IMR-90 (cell line): ENCODE measurements around the gene GYS1. TPM values are rescaled to one million over a fixed set of nuclear protein-coding genes. Genes with fewer than 3 reads are reported as not detected.
"Not testable (repeated sequence)": the region's sequence is repeated elsewhere in the genome, so short reads cannot be mapped to it uniquely, and the experiment has no call there.

Experiments used
- ATAC-seq: fragments of 200-7000 bp; cut with Tn5 transposase; 2 replicates; pipeline ENCODE4 v1.9.1; 2020; ENCODE audit warnings: low read depth, mild to moderate bottlenecking, moderate library complexity
- BruUV-seq: library from RNA; stranded (reverse); fragments of 400-500 nt; replicated peaks from 2 replicates; lab custom pipeline; 2021; lab: Mats Ljungman, UMichigan
- CTCF ChIA-PET: fragments of 300-600 bp; formaldehyde crosslinking; extraction: SDS; loops from one replicate; lab custom pipeline; 2021; ENCODE audit warnings: antibody characterized with exemption; lab: Yijun Ruan, JAX
- POLR2A ChIA-PET: fragments of 300-600 bp; sonication (Branson Sonifier 250); formaldehyde crosslinking; loops from one replicate; lab custom pipeline; 2022; ENCODE audit warnings: antibody characterized with exemption; ENCODE audit not compliant: unreplicated experiment; lab: Charles Lee
- DNase-seq: peaks from one replicate; pipeline ENCODE4 v3.0.0; 2013
- H2AFZ ChIP-seq: replicated peaks from 2 replicates; pipeline ENCODE3; 2013; ENCODE audit warnings: low read length, mild to moderate bottlenecking; ENCODE audit not compliant: poor library complexity
- H2AK5ac ChIP-seq: 2 replicates; pipeline ENCODE4 v1.6.1; 2013; ENCODE audit warnings: low read depth, low read length, inconsistent platforms
- H2AK9ac ChIP-seq: replicated peaks from 2 replicates; pipeline ENCODE3; 2013; ENCODE audit warnings: mild to moderate bottlenecking, low read depth, low read length, moderate library complexity; ENCODE audit not compliant: poor library complexity
- H2BK120ac ChIP-seq: 2 replicates; pipeline ENCODE4 v1.6.1; 2013; ENCODE audit warnings: low read depth, low read length, inconsistent platforms
- H2BK15ac ChIP-seq: 3 replicates; pipeline ENCODE4 v1.6.1; 2013; ENCODE audit warnings: low read depth, low read length, inconsistent platforms
- H2BK20ac ChIP-seq: 2 replicates; pipeline ENCODE4 v1.6.1; 2013; ENCODE audit warnings: low read depth, mild to moderate bottlenecking, inconsistent platforms, low read length, moderate library complexity
- H2BK5ac ChIP-seq: 2 replicates; pipeline ENCODE4 v1.6.1; 2013; ENCODE audit warnings: mild to moderate bottlenecking, low read depth, low read length, inconsistent platforms; ENCODE audit not compliant: poor library complexity, severe bottlenecking
- H3K14ac ChIP-seq: replicated peaks from 2 replicates; pipeline ENCODE4 v1.6.1; 2013; ENCODE audit warnings: low read depth, low read length, inconsistent platforms
- H3K18ac ChIP-seq: 2 replicates; pipeline ENCODE4 v1.6.1; 2013; ENCODE audit warnings: low read depth, low read length, control low read depth
- H3K23ac ChIP-seq: 2 replicates; pipeline ENCODE4 v1.6.1; 2013; ENCODE audit warnings: low read depth, low read length, inconsistent platforms
- H3K27ac ChIP-seq: 2 replicates; pipeline ENCODE4 v1.5.1; 2013; ENCODE audit warnings: mild to moderate bottlenecking, control low read depth, low read length; ENCODE audit not compliant: insufficient read depth
- H3K27me3 ChIP-seq: 2 replicates; pipeline ENCODE4 v1.6.1; 2013; ENCODE audit warnings: low read length; ENCODE audit not compliant: control insufficient read depth, insufficient read depth
- H3K36me3 ChIP-seq: 2 replicates; pipeline ENCODE4 v1.6.1; 2013; ENCODE audit warnings: low read length, mixed read lengths; ENCODE audit not compliant: control insufficient read depth, insufficient read depth
- H3K4ac ChIP-seq: 2 replicates; pipeline ENCODE4 v1.6.1; 2013; ENCODE audit warnings: low read depth, low read length, inconsistent platforms
- H3K4me1 ChIP-seq: 2 replicates; pipeline ENCODE4 v1.6.1; 2013; ENCODE audit warnings: low read length, mixed read lengths; ENCODE audit not compliant: control insufficient read depth, insufficient read depth
- H3K4me2 ChIP-seq: 2 replicates; pipeline ENCODE4 v1.6.1; 2013; ENCODE audit warnings: low read depth, mild to moderate bottlenecking, control low read depth, low read length, moderate library complexity
- H3K4me3 ChIP-seq: 2 replicates; pipeline ENCODE4 v1.5.1; 2013; ENCODE audit warnings: low read depth, mild to moderate bottlenecking, control low read depth, low read length, moderate library complexity; ENCODE audit not compliant: insufficient read depth
- H3K56ac ChIP-seq: 2 replicates; pipeline ENCODE4 v1.6.1; 2013; ENCODE audit warnings: low read length, inconsistent platforms; ENCODE audit not compliant: insufficient read depth; ENCODE audit errors: extremely low read depth
- H3K79me1 ChIP-seq, 2 experiments: 2 replicates each; pipeline ENCODE4 v1.6.1; 2013; ENCODE audit warnings: low read length in 2 of 2, inconsistent platforms in 1 of 2, low read depth in 1 of 2
- H3K9ac ChIP-seq: 2 replicates; pipeline ENCODE4 v1.6.1; 2013; ENCODE audit warnings: low read depth, low read length, control low read depth
- H3K9me1 ChIP-seq: 2 replicates; pipeline ENCODE4 v1.6.1; 2013; ENCODE audit warnings: low read length, inconsistent platforms; ENCODE audit not compliant: insufficient read depth
- H3K9me3 ChIP-seq: 2 replicates; pipeline ENCODE4 v1.6.1; 2013; ENCODE audit warnings: low read length; ENCODE audit not compliant: control insufficient read depth, insufficient read depth
- H4K20me1 ChIP-seq: 2 replicates; pipeline ENCODE4 v1.6.1; 2013; ENCODE audit warnings: low read length, inconsistent platforms; ENCODE audit not compliant: insufficient read depth
- H4K5ac ChIP-seq: 2 replicates; pipeline ENCODE4 v1.6.1; 2013; ENCODE audit warnings: mild to moderate bottlenecking, low read depth, low read length, control low read depth
- H4K8ac ChIP-seq, 2 experiments: 2 replicates each; pipeline ENCODE4 v1.6.1; 2013; ENCODE audit warnings: low read depth in 2 of 2, low read length in 2 of 2, control low read depth in 1 of 2, inconsistent platforms in 1 of 2
- H4K91ac ChIP-seq: 2 replicates; pipeline ENCODE4 v1.6.1; 2013; ENCODE audit warnings: low read depth, low read length, inconsistent platforms; ENCODE audit not compliant: insufficient read depth
- CHD1 ChIP-seq: IDR thresholded peaks from 2 replicates; pipeline ENCODE4 v1.6.1; 2012; ENCODE audit warnings: low read depth, low read length, improper control_type of control experiment
- MAFK ChIP-seq: IDR thresholded peaks from 2 replicates; pipeline ENCODE4 v1.6.1; 2012; ENCODE audit warnings: low read depth, low read length, improper control_type of control experiment
- MAZ ChIP-seq: IDR thresholded peaks from 2 replicates; pipeline ENCODE4 v1.6.1; 2012; ENCODE audit warnings: low read depth, mild to moderate bottlenecking, low read length, improper control_type of control experiment, moderate library complexity, borderline replicate concordance
- NFE2L2 ChIP-seq: fragments of 150-350 bp; IDR thresholded peaks from 2 replicates; pipeline ENCODE4 v1.6.1; 2016; ENCODE audit warnings: low read depth, mild to moderate bottlenecking, low read length
- WGBS, 2 experiments: methylation state at CpG; one replicate each; pipeline versions ENCODE4 v1.1.5 to v1.1.7; 2013; ENCODE audit warnings: missing lambda C conversion rate in 2 of 2; ENCODE audit not compliant: insufficient read length in 1 of 2; ENCODE audit errors: extremely low coverage in 2 of 2; 5-methylcytosine and 5-hydroxymethylcytosine counted together
- dilution Hi-C: fragments of 300-500 bp; cut with HindIII; formaldehyde crosslinking; loops from one replicate; pipeline ENCODE4 v1.14.3; 2018; ENCODE audit warnings: low sequenced_read_pairs; ENCODE audit not compliant: unreplicated experiment
- in situ Hi-C: fragments of 300-500 bp; cut with MboI; formaldehyde crosslinking; loops from 3 replicates; pipeline ENCODE4 v1.14.3; 2019; ENCODE audit warnings: low sequenced_read_pairs, inconsistent platforms, mixed read lengths
- intact Hi-C: fragments of 100-400 bp; cut with micrococcal nuclease; formaldehyde crosslinking; loops from 2 replicates; pipeline ENCODE4 v1.10.0; 2022
- polyA plus RNA-seq, 3 experiments: library from polyadenylated mRNA; depleted of rRNA; stranded (reverse); fragments of >200 nt; gene quantifications; 2 replicates each; pipeline ENCODE4 v1.2.3, GENCODE V29; 2012; ENCODE audit warnings: low replicate concordance in 1 of 3
- total RNA-seq: library from RNA; depleted of rRNA; stranded (reverse); fragments of >200 nt; gene quantifications from 2 replicates; pipeline ENCODE4 v1.2.3, GENCODE V29; 2012

The GYS1 gene
- total and polyA plus RNA-seq, 2 of the 4 experiments (the other 2 are of a cell fraction): 38.7 to 72.2 TPM

DNA sequence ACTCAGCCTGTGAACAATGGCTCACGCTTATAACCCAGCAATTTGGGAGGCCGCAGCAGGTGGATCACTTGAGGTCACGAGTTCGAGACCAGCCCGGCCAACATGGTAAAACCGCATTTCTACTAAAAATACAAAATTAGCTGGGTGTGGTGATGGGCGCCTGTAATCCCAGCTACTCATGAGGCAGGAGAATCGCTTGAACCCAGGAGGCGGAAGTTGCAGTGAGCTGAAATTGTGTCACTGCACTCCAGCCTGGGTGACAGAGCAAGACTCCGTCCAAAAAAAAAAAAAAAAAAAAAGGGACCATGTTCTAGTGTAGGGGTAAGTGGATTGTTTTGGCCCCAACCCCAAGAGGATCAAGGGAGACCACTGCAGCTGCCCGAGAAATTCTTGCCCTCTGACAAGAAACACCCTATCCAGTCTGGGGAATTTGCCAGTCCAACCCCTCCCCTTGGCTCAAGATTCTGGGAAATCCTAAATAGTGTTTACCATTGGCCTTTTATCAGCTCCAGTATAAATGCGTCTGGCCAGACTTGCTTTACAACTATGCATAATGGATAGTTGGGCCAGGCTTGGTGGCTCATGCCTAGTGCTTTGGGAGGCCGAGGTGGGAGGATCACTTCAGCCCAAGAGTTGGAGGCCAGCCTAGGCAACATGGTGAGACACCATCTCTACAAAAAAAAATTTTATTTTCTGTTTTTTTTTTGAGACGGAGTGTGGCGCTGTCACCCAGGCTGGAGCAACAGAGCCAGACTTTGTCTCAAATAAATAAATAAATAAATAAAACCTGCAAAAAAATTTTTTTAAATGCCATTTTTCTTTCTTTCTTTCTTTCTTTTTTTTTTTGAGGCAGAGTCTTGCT, 64.7 kb downstream of the GYS1 start:
- Histone ChIP-seq H2AFZ (no peak overlapping the region), H3K4me1 (peaks cover 11% of the 10 kb centered on the region), H3K9ac (no peak overlapping the region), H3K4me2 (no peak overlapping the region), H3K79me1 (peaks cover 0 to 5% of the 10 kb centered on the region in 2 experiments; a peak in 1 of 4 replicates), H3K14ac (no peak overlapping the region), H3K27ac (no peak overlapping the region), H3K18ac (no peak overlapping the region), H3K23ac (no peak overlapping the region), H4K20me1 (no peaks in the 10 kb centered on the region), H2BK120ac (no peak overlapping the region), H2AK5ac (peak overlapping the region; percentile 2; the same call in 1 of the 2 replicates), H2BK20ac (no peak overlapping the region), H3K36me3 (no peaks in the 10 kb centered on the region), H2AK9ac (no peak overlapping the region), H2BK5ac (no peak overlapping the region), H3K9me3 (no peaks in the 10 kb centered on the region), H4K5ac (no peak overlapping the region), H3K56ac (no peak overlapping the region; the same call in 1 of the 2 replicates), H3K4ac (no peak overlapping the region), H4K91ac (no peak overlapping the region), H3K4me3 (no peak overlapping the region), H4K8ac (no peak overlapping the region), H3K27me3 (no peaks in the 10 kb centered on the region), H2BK15ac (no peak overlapping the region), H3K9me1 (peaks cover 9% of the 10 kb centered on the region; the same call in 1 of the 2 replicates)
- CTCF ChIA-PET: no interaction called here
- dilution Hi-C loops (no loop called here), in situ Hi-C loops (no loop called here), intact Hi-C loops (no loop called here)
- no TSS peak for BruUV-seq
- peak; percentile 58 for DNase-seq
- no peak for TF ChIP-seq MAFK
- no peak for TF ChIP-seq NFE2L2
- no peak for TF ChIP-seq CHD1
- no peak for TF ChIP-seq MAZ
- POLR2A ChIA-PET: interaction anchor here (0.8 kb wide), 1 partner anchor 35 kb away, joined by 8 read pairs; no protein-coding TSS in a partner anchor
- no CpG with 5 or more reads among the region's 15 CpGs for WGBS, 2 experiments
- ATAC-seq: no peak

GRCh38 chr19:48927692-48928091, 65.4 kb downstream of the GYS1 start:
- H2AFZ ChIP-seq, ATAC-seq, dilution Hi-C loops, H2AK9ac ChIP-seq, H3K9ac ChIP-seq, H3K4me2 ChIP-seq, H3K79me1 ChIP-seq, H3K14ac ChIP-seq, H3K23ac ChIP-seq, H3K27ac ChIP-seq, DNase-seq, H2BK120ac ChIP-seq, H4K5ac ChIP-seq, H3K56ac ChIP-seq, H3K36me3 ChIP-seq, H3K27me3 ChIP-seq, intact Hi-C loops, H4K20me1 ChIP-seq, H4K8ac ChIP-seq, H3K9me3 ChIP-seq, H2BK15ac ChIP-seq, H4K91ac ChIP-seq, H2BK5ac ChIP-seq, CTCF ChIA-PET, BruUV-seq, H3K9me1 ChIP-seq, in situ Hi-C loops, H3K18ac ChIP-seq, H3K4me3 ChIP-seq, H2AK5ac ChIP-seq: not testable (repeated sequence)
- POLR2A ChIA-PET: interaction anchor here (0.8 kb wide), 1 partner anchor 36 kb away, joined by 8 read pairs; no protein-coding TSS in a partner anchor
- Histone ChIP-seq H3K4ac (peak overlapping the region; percentile 39; the same call in 1 of the 2 replicates), H3K4me1 (peaks cover 11% of the 10 kb centered on the region), H2BK20ac (0 out of 2 replicates have a peak overlapping the region, but pooled peaks have one; percentile 5)
- 92% methylated on average over 6 of the region's 17 CpGs; no CpG with 5 or more reads in 1 of the 2 experiments for WGBS, 2 experiments
